ENCODE measurements around the gene ZNF846.
"Not testable (repeated sequence)": the region's sequence is repeated elsewhere in the genome, so short reads cannot be mapped to it uniquely, and the experiment has no call there.

The ZNF846 gene

GRCh38 chr19:9768175-9769112, at the start of gene ZNF846:
Gene ZNF846, minus strand, starts transcription at chr19:9768738. Its CDS starts 3,788 bp downstream, at chr19:9764950.
- peak; percentile 97 for DNase-seq

GRCh38 chr19:9818175-9818733, 49.7 kb upstream of the ZNF846 start:
- no peak for DNase-seq

- DNase-seq: no peak
Observed at GRCh38 chr19:9811139-9811538, 42.6 kb upstream of the ZNF846 start.

DNA sequence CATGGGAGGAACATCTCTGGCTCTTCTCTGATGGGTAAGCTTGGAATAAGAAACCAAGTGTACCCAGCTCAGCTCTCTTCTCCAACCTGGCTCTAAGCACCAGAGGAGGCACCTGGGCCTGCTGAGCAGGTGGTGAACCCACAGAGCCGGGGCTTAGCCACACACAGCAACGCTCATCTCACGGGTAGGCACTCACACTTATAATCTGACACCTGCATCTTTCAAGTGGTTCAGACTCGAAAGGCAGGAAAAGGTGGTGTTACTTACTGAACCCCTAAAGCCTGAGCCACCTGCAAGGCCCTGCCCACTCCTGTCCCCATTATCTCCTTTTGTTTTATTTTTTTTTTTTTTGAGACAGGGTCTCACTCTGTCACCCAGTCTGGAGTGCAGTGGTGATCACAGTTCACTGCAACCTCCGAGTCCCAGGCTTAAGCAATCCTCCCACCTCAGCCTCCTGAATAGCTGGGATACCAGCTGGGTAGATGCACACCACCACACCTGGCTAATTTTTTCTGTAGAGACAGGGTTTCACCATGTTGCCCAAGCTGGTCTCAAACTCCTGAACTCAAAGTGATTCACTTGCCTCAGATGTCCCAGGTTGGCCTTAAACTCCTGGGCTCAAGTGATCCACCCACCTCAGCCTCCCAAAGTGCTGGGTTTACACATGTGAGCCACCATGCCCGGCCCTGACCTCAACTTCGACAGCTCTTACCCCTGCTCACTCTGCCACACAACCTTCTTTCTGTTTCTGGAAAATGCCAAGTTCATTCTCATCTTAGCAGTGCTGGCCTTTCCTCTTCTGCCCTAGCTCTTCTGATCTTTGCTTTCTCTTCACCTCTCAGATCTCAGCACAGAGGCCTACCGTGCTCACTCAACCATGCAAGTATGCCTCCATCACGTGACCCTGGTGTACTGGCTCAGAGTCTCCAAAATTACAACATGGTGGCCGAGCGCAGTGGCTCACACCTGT, 40.6 kb upstream of the ZNF846 start:
- no peak for DNase-seq

- DNase-seq: no peak
Observed at GRCh38 chr19:9806803-9807202, 38.3 kb upstream of the ZNF846 start.

- no peak for DNase-seq
Observed at GRCh38 chr19:9801976-9802375, 33.4 kb upstream of the ZNF846 start.

GRCh38 chr19:9799162-9799561, 30.6 kb upstream of the ZNF846 start:
- DNase-seq: no peak

GRCh38 chr19:9797871-9798270, 29.3 kb upstream of the ZNF846 start:
- DNase-seq: no peak

DNA sequence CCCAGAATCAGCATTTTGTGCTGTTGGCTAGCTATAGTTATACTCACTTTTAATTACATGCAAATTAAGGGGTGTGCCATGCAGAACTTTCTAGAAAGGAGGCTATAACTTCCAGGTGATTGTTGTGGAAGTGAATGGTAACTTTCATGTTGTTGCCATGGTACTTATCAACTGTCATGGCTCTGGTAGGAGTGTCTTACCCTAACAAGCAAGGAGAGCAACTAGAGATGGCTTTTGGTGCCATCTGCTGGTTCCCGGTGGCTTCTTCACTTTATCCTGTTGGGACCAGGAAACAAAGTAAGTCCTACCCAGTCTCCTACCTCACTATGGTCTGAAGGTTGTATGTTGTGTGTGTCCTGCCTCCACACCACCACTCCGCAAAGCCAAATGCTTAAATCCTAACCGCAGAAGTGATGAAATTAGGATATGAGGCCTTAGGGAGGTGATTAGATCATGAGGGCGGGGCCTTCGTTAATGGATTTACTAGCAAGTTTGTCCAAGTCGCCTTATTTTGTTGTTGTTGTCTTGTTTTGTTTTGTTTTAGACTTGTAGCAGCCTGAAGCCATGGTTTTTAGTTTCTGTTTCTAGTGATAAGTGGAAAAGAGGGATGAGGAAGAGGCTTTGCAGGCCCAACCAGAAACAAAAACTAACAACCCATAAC, 27.7 kb upstream of the ZNF846 start:
- DNase-seq: peak; percentile 86

GRCh38 chr19:9793071-9793591, 24.6 kb upstream of the ZNF846 start:
- DNase-seq: peak; percentile 49

DNA sequence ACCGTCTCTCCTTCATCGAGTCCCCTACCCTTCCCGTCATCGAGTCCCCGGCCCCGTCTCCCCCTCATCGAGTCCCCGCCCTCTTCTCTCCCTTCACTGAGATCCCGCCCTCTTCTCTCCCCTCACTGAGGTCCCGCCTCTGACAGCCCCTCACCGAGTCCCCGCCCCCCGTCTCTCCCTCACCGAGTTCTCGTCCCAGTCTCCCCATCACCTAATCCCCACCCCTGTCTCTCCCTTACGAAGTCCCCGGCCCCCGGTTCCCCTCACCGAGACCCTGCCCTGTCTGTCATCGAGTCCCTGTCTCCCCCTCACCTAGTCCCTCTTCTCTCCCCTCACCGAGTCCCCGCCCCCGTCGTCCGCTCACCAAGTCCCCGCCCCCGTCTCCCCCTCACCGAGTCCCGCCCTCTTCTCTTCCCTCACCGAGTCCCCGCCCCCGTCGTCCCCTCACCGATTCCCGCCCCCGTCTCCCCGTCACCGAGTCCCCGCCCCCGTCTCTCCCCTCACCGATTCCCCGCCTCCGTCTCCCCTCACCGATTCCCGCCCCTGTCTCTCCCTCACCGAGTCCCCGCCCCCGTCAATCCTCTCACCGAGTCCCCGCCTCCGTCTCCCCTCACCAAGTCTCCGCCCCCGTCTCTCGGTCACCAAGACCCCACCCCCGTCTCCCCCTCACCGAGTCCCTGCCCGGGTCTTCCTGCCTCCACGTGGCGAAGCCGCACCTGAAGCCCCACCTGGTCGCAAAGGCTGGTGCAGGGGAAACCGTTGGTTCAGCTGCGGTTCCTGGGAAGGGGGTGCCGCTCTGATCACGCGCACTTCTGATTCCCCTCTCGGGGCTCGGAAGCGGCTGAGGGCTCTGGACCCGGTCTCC, 23.9 kb upstream of the ZNF846 start:
- peak; percentile 91 for DNase-seq

- DNase-seq: peak; percentile 95
Observed at GRCh38 chr19:9791552-9792205, 23.1 kb upstream of the ZNF846 start.

DNA sequence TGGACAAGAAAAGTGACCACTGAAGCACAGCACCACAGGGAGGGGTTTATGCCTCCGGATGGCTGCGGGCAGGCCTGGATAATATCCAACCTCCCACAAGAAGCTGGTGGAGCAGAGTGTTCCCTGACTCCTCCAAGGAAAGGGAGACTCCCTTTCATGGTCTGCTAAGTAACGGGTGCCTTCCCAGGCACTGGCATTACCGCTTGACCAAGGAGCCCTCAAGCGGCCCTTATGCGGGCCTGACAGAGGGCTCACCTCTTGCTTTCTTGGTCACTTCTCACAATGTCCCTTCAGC, 22.5 kb upstream of the ZNF846 start:
- DNase-seq: not testable (repeated sequence)

DNA sequence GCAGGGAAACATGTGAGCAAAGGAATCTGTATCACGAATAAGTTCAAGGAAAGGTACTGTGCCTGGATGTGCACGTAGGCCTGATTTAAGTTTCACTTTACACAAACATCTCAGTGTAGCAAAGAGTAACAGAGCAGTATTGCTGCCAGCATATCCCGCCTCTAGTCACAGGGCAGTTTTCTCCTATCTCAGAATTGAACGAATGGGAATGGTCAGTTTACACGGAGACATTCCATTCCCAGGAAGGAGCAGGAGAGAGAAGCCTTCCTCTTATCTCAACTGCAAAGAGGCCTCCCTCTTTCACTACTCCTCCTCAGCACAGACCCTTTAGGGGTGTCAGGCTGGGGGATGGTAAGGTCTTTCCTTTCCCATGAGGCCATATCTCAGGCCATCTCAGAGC, 21.0 kb upstream of the ZNF846 start:
- DNase-seq: not testable (repeated sequence)

- DNase-seq: no peak
Observed at GRCh38 chr19:9789066-9789465, 20.5 kb upstream of the ZNF846 start.

DNA sequence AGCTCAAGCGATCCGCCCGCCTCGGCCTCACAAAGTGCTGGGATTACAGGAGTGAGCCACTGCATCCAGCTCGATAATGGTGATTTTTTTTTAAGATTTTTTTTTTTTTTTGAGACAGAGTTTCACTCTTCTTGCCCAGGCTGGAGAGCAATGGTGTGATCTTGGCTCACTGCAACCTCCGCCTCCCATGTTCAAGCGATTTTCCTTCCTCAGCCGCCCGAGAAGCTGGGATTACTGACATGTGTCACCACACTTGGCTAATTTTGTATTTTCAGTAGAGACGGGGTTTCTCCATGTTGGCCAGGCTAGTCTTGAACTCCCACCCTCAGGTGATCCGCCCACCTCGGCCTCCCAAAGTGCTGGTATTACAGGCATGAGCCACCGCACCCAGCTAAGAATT, 20.1 kb upstream of the ZNF846 start:
- DNase-seq: not testable (repeated sequence)

- DNase-seq: no peak
Observed at GRCh38 chr19:9786819-9787218, 18.3 kb upstream of the ZNF846 start.

DNA sequence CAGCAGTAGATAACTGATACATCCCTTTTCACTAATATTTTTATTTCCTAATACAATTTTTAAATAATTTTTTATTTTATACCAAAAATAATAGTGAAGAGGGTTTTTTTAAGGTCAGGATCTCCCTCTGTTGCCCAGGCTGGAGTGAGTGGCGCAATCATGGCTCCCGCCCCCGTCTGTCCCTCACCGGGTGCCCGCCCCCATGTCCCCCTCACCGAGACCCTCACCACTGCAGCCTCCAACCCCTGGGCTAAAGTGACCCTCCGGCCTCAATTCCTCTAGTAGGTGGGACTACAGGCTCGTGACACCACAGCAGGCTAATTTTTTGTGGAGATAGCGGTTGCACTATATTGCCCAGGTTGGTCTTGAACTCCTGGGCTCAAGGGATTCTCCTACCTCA, 17.8 kb upstream of the ZNF846 start:
- DNase-seq: no peak

DNA sequence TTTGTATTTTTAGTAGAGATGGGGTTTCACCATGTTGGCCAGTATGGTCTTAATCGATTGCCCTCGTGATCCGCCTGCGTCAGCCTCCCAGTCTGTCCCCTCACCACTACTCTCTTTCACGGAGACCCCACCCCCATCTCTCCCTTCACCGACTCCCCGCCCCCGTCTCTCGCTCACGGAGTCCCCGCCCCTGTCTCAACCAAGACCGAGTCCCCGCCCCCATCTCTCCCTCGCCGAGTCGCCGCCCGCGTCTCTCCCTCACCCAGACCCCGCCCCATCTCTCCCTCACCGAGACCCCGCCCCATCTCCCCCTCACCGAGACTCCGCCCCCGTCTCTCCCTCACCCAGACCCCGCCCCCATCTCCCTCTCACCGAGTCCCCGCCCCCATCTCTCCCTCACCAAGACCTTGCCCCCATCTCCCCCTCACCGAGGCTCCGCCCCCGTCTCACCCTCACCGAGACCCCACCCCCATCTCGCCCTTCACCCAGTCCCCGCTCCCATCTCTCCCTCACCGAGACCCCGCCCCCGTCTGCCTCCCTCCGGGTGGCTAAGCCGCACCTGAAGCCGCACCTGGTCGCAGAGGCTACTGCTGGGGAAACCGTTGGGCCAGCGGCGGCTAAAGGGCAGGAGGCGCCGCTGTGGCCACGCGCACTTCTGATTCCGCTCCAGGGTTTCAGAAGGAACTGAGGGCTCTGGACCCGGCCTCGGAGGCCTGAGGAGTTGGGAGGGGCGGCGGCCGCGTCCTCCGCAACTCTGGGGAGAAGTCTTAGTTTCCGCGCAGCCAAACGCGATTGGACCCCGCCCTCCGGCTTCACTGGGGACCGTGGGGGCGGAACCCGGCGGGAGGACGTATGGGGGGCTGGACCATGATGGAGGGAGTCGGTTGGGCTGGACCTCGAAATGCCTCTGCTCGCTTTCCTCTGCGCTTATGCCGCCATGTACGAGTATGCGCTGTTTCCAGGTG, 17.1 kb upstream of the ZNF846 start:
- DNase-seq: peak; percentile 95

DNA sequence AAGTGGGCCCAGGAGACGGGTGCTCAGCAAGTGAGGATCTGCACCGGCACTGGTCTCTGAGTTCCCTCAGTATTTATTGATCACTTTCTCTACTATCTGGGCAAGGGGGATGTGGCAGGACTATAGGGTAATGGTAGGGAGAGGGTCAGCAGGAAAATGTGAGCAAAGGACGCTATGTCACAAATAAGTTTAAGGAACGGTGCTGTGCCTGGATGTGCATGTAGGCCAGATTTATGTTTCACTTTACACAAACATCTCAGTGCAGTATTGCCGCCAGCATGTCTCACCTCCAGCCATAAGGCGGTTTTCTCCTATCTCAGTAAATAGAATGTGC, 15.6 kb upstream of the ZNF846 start:
- DNase-seq: not testable (repeated sequence)
